Right lobe of liver (tissue), 4 donors: ENCODE measurements around the gene PRSS48.

Experiments used
- CTCF ChIP-seq, 4 donors: fragments of 200-600 bp in 3 of 4; fragments of 450-650 bp in 1 of 4; IDR thresholded peaks; one replicate each; pipeline versions ENCODE4 v1.5.1 to v1.8.0; 2016 to 2022; ENCODE audit warnings: antibody characterized with exemption in 4 of 4, mild to moderate bottlenecking in 2 of 4
- POLR2A ChIP-seq: fragments of 450-650 bp; IDR thresholded peaks from one replicate; pipeline ENCODE4 v1.6.1; 2017; ENCODE audit warnings: antibody characterized with exemption, mild to moderate bottlenecking
- donor health status: DM: no; HTN: no; CAD: no.
- donor health status: DM: no; HTN: no; CAD: no.
- donor health status: DM: no; HTN: yes; CAD: no.

GRCh38 chr4:151256134-151256533, 20.8 kb upstream of the PRSS48 start:
- TF ChIP-seq POLR2A (no peak), CTCF (IDR thresholded peaks at IDR 0.05) (no peak)
